ENCODE measurements around the gene CTNNA3. TPM values are rescaled to one million over a fixed set of nuclear protein-coding genes. Genes with fewer than 3 reads are reported as not detected.
"Not testable (repeated sequence)": the region's sequence is repeated elsewhere in the genome, so short reads cannot be mapped to it uniquely, and the experiment has no call there.

The CTNNA3 gene
- 0.02 TPM in 1 of 2 replicates, not detected in the other for total RNA-seq (2014; rRNA removed; shearing (Covaris generic))

GRCh38 chr10:67696029-67696428 is at the start of gene CTNNA3:
TSS of gene CTNNA3 (minus strand) at chr10:67696195.
- DNase-seq (ENCODE audit: low spot score): no peak

DNA sequence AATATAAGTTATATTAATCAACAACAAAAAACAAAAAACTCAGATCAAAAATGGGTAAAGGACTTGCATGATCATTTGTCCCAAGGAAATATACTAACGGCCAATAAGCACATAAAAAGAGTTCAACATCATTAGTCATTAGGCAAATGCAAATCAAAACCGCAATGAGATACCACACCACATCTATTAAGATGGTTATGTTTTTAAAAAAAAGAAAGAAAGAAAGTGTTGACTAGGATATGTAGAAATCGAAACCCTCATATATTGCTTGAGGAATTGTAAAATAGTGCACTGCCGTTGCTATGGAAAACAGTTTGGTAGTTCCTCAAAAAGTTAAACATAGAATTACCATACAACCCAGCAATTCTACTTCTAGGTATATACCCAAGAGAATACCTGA is 39.4 kb upstream of the CTNNA3 start:
- no peak for DNase-seq (ENCODE audit: low spot score)

GRCh38 chr10:67733511-67733910 is 37.5 kb upstream of the CTNNA3 start:
- DNase-seq (ENCODE audit: low spot score): no peak

GRCh38 chr10:67725567-67725966 is 29.6 kb upstream of the CTNNA3 start:
- DNase-seq (ENCODE audit: low spot score): no peak

- DNase-seq (ENCODE audit: low spot score): no peak
Observed at GRCh38 chr10:67723601-67724000, 27.6 kb upstream of the CTNNA3 start.

GRCh38 chr10:67722113-67722512 is 26.1 kb upstream of the CTNNA3 start:
- DNase-seq (ENCODE audit: low spot score): no peak

GRCh38 chr10:67716455-67716854 is 20.5 kb upstream of the CTNNA3 start:
- DNase-seq (ENCODE audit: low spot score): not testable (repeated sequence)

DNA sequence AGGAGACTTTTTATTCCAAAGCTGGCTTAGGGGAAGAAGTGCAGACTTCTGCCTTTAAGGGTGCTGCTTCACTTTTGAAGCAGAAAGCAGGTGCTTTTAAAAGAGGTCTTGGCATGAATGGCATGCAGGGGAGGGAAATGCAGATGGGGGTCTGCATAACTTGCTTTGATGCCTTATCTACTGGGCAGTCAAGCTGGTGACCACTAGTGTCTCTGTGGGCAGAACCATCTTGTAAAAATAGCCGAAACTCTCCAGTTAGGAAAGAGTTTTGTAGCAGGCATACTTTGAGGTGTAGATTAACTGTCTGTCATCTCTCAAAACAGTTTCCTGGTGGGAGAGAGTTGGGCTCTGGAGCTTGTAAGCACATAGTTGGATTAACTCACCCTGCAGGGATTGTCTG is 9.9 kb upstream of the CTNNA3 start:
- DNase-seq (ENCODE audit: low spot score): no peak

DNA sequence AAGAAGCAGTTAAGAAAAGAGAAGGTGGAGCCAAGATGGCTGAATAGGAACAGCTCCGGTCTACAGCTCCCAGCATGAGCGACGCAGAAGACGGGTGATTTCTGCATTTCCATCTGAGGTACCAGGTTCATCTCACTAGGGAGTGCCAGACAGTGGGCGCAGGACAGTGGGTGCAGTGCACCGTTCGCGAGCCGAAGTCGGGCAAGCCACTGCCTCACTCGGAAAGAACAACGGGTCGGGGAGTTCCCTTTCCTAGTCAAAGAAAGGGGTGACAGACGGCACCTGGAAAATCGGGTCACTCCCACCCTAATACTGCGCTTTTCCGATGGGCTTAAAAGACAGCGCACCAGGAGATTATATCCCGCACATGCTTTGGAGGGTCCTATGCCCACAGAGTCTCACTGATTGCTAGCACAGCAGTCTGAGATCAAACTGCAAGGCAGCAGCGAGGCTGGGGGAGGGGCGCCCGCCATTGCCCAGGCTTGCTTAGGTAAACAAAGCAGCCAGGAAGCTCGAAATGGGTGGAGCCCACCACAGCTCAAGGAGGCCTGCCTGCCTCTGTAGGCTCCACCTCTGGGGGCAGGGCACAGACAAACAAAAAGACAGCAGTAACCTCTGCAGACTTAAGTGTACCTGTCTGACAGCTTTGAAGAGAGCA is 3.7 kb upstream of the CTNNA3 start:
- DNase-seq (ENCODE audit: low spot score): not testable (repeated sequence)

DNA sequence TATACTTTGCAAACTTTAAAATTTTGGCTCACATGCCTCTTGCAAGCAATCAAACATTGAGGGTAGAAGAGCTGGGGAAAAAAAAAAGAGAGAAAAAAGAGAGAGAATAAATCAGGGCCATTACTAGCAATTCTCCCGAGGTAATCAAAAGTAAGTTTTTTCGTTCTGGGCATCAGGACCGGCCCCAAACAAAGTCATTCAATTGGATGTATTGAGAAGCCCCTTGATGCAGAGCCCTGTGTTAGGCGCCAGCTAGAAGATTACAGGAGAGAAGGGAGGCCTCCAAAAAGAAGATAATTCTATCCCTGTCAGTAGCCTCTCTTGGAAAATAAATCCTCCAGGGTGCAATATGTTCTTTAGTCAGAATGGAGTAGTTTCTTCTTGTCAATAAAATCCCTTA is 2.2 kb upstream of the CTNNA3 start:
- DNase-seq (ENCODE audit: low spot score): no peak

- peak; percentile 30 for DNase-seq (ENCODE audit: low spot score)
Observed at GRCh38 chr10:67697724-67698131, 1.7 kb upstream of the CTNNA3 start.

DNA sequence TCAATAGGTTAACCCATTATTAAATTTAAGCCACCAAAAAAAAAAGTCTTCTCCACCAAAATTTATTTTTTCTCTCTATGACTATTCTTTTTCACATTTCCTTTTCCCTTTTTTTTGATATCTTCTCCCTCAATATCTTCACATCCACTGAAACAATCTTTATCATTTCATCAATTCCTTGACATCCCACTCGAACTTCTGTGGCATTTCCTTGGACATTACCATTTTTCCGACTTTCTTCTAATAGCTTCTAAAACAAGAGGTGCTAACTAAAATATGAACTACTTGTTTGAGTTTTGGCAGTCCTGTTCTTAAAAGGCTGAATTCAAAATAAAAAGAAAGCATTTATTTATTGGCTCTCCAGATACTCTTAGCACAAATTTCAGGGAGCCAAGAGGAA is 684 bp upstream of the CTNNA3 start:
- no peak for DNase-seq (ENCODE audit: low spot score)

DNA sequence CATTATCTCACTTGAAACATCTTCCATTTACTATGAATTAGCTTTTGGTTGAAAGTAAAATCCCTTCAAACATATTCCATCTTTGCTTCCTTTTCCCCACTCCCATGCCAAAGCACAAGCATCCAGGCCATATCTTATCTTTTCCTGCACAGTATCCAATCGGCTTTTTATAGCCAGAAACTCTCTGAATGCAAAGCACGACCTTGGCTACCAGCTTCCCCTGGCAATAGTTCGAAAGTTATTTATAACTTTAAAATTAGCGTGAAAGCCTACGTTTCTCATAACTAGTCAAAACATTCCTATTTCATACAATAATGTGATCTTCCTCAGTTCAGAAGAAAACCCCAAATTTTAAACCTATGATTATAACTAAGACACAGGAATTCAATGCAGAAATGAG is 440 bp downstream of the CTNNA3 start:
- DNase-seq (ENCODE audit: low spot score): no peak

GRCh38 chr10:67691861-67692260 is 4.1 kb downstream of the CTNNA3 start:
- DNase-seq (ENCODE audit: low spot score): not testable (repeated sequence)

- DNase-seq (ENCODE audit: low spot score): not testable (repeated sequence)
Observed at GRCh38 chr10:67690540-67690939, 5.5 kb downstream of the CTNNA3 start.

- DNase-seq (ENCODE audit: low spot score): not testable (repeated sequence)
Observed at GRCh38 chr10:67684140-67684539, 11.9 kb downstream of the CTNNA3 start.

DNA sequence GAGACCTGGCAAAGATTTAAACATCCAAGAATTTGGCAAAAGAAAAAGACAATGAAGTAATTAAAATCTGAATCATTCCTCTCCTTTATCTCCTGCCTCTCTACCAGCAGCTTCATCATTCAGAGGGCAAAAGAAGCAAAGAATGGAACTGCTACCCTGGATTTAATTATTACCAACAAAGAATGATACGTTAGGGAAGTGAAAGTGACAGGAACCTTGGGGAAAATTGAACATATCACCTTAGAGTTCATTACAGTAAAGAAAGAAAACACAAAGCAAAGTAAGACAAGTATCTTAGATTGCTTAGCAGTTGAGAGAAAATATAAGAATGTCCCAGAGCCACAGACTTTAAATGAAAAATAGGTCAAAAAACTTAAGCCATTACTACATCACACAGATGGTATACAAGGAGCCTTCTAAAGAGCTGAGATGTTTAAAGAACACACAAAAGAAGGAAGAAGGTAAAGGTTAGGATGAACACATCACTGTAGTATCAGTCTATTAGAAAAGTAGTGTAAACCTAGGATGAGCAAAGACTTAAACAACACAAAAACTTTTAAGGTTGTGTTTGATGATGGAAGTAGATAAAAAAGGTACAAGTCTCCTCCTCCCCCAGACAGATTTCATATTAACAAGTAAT is 17.5 kb downstream of the CTNNA3 start:
- DNase-seq (ENCODE audit: low spot score): no peak

- no peak for DNase-seq (ENCODE audit: low spot score)
Observed at GRCh38 chr10:67676208-67676825, 19.7 kb downstream of the CTNNA3 start.

GRCh38 chr10:67670401-67670800 is 25.6 kb downstream of the CTNNA3 start:
- DNase-seq (ENCODE audit: low spot score): no peak

DNA sequence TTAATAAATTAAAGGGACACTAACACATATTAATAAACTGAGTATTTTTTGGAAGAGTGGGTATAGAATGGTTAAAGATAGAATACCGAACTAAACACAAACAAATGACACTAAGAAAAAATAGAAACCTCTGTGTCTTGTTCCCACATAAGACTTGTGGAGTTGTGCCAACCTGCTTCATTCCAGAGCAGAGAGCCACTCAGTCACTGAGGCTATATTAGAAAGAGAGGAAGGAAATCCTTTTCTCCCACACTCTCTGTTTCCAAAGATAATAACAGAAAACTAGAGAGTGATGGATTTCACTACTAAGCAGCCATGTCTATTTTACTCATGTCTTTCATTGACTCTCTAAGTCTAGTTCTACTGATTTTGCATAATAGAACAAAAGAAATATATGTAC is 26.0 kb downstream of the CTNNA3 start:
- no peak for DNase-seq (ENCODE audit: low spot score)

- DNase-seq (ENCODE audit: low spot score): no peak
Observed at GRCh38 chr10:67668448-67668847, 27.5 kb downstream of the CTNNA3 start.

DNA sequence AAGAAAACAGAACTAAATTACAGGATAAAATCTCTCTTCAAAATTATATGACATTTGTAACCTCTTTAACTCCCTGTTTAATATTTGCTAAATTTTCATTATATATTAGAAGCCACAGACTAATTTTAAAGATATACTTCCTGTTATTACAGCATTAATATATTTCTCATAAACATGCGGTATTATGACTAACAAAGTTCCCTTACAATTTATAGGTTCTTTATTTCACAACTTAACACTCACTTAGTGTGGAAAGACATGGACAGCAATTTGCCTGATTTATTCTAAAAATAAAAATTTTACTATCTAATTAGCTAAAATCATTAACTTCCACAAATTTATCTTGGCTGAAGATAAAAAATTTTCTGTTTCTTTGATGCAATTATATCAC is 29.0 kb downstream of the CTNNA3 start:
- no peak for DNase-seq (ENCODE audit: low spot score)

- DNase-seq (ENCODE audit: low spot score): peak; percentile 53
Observed at GRCh38 chr10:67666416-67667034, 29.5 kb downstream of the CTNNA3 start.
